ENCODE results near the gene PXT1. TPM values are rescaled to one million over a fixed set of nuclear protein-coding genes. Genes with fewer than 3 reads are reported as not detected.
"Not testable (repeated sequence)": the region's sequence is repeated elsewhere in the genome, so short reads cannot be mapped to it uniquely, and the experiment has no call there.

The PXT1 gene
- total RNA-seq, 3 donors from 2014 or later (not counting 1 experiment from before 2014, with no cell fraction given) = 0.27 to 1.0 (median 0.28) TPM

DNA sequence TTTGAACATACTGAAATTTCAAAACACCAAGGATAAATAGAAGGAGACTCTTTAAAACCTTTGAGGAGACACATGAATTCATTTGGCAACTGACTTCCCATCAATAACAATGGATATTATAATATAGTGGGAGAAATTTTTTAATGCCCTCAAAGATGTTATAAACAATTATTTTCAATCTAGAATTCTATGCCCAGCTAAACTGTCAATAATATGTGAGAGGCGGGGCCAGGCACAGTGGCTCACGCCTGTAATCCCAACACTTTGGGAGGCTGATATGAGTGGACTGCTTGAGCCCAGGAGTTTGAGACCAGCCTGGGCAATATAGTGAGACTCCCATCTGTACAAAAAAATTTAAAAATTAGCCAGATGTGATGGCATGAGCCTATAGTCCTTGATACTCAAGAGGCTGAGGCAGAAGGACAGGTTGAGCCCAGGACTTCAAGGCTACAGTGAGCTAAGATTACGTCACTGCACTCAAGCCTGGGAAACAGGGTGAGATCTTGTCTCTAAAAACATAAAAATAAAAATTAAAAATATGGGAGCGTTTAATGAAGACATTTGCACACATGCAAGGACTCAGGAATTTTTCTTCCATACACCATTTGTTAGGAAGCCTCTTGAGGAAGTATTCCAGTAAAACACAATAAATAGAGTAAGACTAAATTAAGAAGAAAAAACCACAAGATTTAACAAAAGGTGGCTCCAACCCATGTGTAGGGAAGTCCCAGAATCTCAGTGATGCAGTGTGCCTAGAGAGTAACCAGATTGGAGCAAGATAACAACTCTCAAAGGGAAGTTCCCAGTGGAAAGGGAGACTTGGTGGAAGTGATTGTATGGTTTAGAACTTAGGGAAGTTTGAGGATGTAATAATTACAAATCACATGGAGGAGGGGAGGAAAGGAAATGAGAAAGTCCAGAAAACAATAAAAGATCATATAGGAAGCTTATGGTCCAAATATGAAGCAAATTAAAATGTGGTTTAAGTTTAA, 28.9 kb downstream of the PXT1 start:
- no peak overlapping the region for H3K4me3 Mint-ChIP-seq
- Histone ChIP-seq H3K27me3 (ENCODE audit: control insufficient read depth, insufficient read depth, low read length) (no peaks in the 10 kb centered on the region), H3K9me3 (ENCODE audit: control insufficient read depth, insufficient read depth, low read length) (no peaks in the 10 kb centered on the region), H3K27ac (ENCODE audit: low read length) (no peak overlapping the region), H3K36me3 (ENCODE audit: control insufficient read depth, insufficient read depth, low read length) (no peaks in the 10 kb centered on the region), H3K4me1 (ENCODE audit: control insufficient read depth, insufficient read depth, low read length) (no peaks in the 10 kb centered on the region), H3K4me3 (ENCODE audit: low read length) (no peak overlapping the region)
- TF ChIP-seq, protein P1, sequence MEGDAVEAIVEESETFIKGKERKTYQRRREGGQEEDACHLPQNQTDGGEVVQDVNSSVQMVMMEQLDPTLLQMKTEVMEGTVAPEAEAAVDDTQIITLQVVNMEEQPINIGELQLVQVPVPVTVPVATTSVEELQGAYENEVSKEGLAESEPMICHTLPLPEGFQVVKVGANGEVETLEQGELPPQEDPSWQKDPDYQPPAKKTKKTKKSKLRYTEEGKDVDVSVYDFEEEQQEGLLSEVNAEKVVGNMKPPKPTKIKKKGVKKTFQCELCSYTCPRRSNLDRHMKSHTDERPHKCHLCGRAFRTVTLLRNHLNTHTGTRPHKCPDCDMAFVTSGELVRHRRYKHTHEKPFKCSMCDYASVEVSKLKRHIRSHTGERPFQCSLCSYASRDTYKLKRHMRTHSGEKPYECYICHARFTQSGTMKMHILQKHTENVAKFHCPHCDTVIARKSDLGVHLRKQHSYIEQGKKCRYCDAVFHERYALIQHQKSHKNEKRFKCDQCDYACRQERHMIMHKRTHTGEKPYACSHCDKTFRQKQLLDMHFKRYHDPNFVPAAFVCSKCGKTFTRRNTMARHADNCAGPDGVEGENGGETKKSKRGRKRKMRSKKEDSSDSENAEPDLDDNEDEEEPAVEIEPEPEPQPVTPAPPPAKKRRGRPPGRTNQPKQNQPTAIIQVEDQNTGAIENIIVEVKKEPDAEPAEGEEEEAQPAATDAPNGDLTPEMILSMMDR (IDR thresholded peaks at IDR 0.05) = no peak
- H3K36me3 Mint-ChIP-seq = peaks cover 8% of the 10 kb centered on the region
- H3K4me1 Mint-ChIP-seq = no peaks in the 10 kb centered on the region
- H3K27me3 Mint-ChIP-seq (ENCODE audit: low read depth in 2 of 2) = peaks cover 19 to 31% of the 10 kb centered on the region in 2 donors
- no peak for ATAC-seq
- H3K9me3 Mint-ChIP-seq = peaks cover 3% of the 10 kb centered on the region in 2 donors
- intact Hi-C loops (cut with micrococcal nuclease) = no loop called here
- no peak overlapping the region for H3K27ac Mint-ChIP-seq
- 96% methylated on average over 3 of the region's 4 CpGs for WGBS (ENCODE audit: insufficient coverage)
- no peak for DNase-seq

- H3K9me3 Mint-ChIP-seq; H3K27me3 ChIP-seq (ENCODE audit: control insufficient read depth, insufficient read depth, low read length); H3K4me3 Mint-ChIP-seq; H3K27ac Mint-ChIP-seq; H3K4me3 ChIP-seq (ENCODE audit: low read length); intact Hi-C loops (cut with micrococcal nuclease); H3K36me3 Mint-ChIP-seq; H3K36me3 ChIP-seq (ENCODE audit: control insufficient read depth, insufficient read depth, low read length); H3K4me1 ChIP-seq (ENCODE audit: control insufficient read depth, insufficient read depth, low read length); H3K9me3 ChIP-seq (ENCODE audit: control insufficient read depth, insufficient read depth, low read length); H3K4me1 Mint-ChIP-seq; DNase-seq; H3K27ac ChIP-seq (ENCODE audit: low read length); ATAC-seq: not testable (repeated sequence)
- peaks cover 22 to 26% of the 10 kb centered on the region in 2 donors for H3K27me3 Mint-ChIP-seq (ENCODE audit: low read depth in 2 of 2)
- WGBS (ENCODE audit: insufficient coverage) = 80% methylated on average over 5 of the region's 5 CpGs
Observed at GRCh38 chr6:36409718-36410117, 32.9 kb downstream of the PXT1 start.

DNA sequence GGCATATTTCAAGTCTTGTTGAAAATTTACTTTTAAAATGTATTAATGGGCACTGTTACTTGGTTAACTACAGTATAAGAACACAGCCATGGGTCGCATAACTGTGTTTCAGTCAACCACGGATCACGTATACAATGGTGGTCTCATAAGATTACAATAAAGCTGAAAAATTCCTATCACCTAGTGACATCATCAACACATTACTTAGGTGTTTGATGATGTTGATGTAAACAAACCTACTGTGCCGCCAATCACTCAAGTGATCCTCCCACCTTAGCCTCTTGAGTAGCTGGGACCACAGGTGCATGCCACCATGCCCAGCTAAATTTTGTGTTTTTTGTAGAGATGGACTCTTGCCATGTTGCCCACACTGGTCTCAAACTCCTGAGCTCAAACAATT, 38.5 kb downstream of the PXT1 start:
- TF ChIP-seq, protein P1 (IDR thresholded peaks at IDR 0.05) = no peak
- H3K4me1 Mint-ChIP-seq = no peaks in the 10 kb centered on the region
- no peak overlapping the region for H3K4me3 Mint-ChIP-seq
- no peak for ATAC-seq
- no peak overlapping the region for H3K4me3 ChIP-seq (ENCODE audit: low read length)
- no peaks in the 10 kb centered on the region for H3K4me1 ChIP-seq (ENCODE audit: control insufficient read depth, insufficient read depth, low read length)
- peaks cover 12 to 15% of the 10 kb centered on the region in 2 donors for H3K27me3 Mint-ChIP-seq (ENCODE audit: low read depth in 2 of 2)
- no peaks in the 10 kb centered on the region for H3K36me3 Mint-ChIP-seq
- intact Hi-C loops (cut with micrococcal nuclease) = no loop called here
- H3K9me3 ChIP-seq (ENCODE audit: control insufficient read depth, insufficient read depth, low read length) = no peaks in the 10 kb centered on the region
- no peak overlapping the region for H3K27ac ChIP-seq (ENCODE audit: low read length)
- no peaks in the 10 kb centered on the region for H3K36me3 ChIP-seq (ENCODE audit: control insufficient read depth, insufficient read depth, low read length)
- H3K9me3 Mint-ChIP-seq = no peaks in the 10 kb centered on the region
- no peak overlapping the region for H3K27ac Mint-ChIP-seq
- DNase-seq = no peak
- WGBS (ENCODE audit: insufficient coverage) = 92% methylated on average over 4 of the region's 4 CpGs
- no peaks in the 10 kb centered on the region for H3K27me3 ChIP-seq (ENCODE audit: control insufficient read depth, insufficient read depth, low read length)

DNA sequence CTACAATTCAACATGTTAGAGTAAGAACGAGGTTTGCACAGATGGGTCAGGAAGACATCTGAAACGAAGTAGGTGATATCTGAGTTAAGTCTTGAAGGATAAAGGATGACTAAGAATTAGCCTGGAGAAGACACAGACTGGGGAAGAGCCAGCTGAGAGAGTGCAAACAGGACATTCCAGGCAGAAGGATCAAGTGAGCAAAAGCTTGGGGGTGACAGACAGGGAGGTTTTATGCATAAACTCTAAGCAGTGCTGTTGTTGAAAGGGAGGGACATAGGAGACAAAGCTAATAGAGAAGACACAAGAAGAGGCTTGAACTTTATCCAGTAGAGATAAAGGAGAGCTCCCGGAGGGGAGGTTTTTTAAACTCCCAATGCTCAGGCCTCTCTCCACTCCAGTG, 40.2 kb downstream of the PXT1 start:
- Histone ChIP-seq H3K4me3 (ENCODE audit: low read length) (no peak overlapping the region), H3K4me1 (ENCODE audit: control insufficient read depth, insufficient read depth, low read length) (no peaks in the 10 kb centered on the region)
- no peak overlapping the region for H3K4me3 Mint-ChIP-seq

More for the DNA sequence above, 40.2 kb downstream of the PXT1 start:
- TF ChIP-seq, protein P1 (IDR thresholded peaks at IDR 0.05) = no peak
- H3K9me3 Mint-ChIP-seq = no peaks in the 10 kb centered on the region
- ATAC-seq (no peak), DNase-seq (no peak)
- intact Hi-C loops (cut with micrococcal nuclease) = no loop called here
- WGBS (ENCODE audit: insufficient coverage) = 91% methylated on average over 3 of the region's 3 CpGs
- H3K27me3 Mint-ChIP-seq (ENCODE audit: low read depth in 2 of 2) = peaks cover 8 to 9% of the 10 kb centered on the region in 2 donors
- no peaks in the 10 kb centered on the region for H3K36me3 Mint-ChIP-seq
- no peaks in the 10 kb centered on the region for H3K9me3 ChIP-seq (ENCODE audit: control insufficient read depth, insufficient read depth, low read length)
- no peaks in the 10 kb centered on the region for H3K36me3 ChIP-seq (ENCODE audit: control insufficient read depth, insufficient read depth, low read length)
- H3K27me3 ChIP-seq (ENCODE audit: control insufficient read depth, insufficient read depth, low read length) = no peaks in the 10 kb centered on the region
- no peak overlapping the region for H3K27ac ChIP-seq (ENCODE audit: low read length)
- no peaks in the 10 kb centered on the region for H3K4me1 Mint-ChIP-seq
- H3K27ac Mint-ChIP-seq = no peak overlapping the region
